GM21447 (cell line): ENCODE results near the gene GABBR2.

Experiments used
- ATAC-seq: cut with Tn5 transposase; IDR thresholded peaks from one replicate; pipeline ENCODE4 v1.9.1; 2021; ENCODE audit not compliant: unreplicated experiment

Gene GABBR2

GRCh38 chr9:98410185-98410697 lies 298.5 kb downstream of the GABBR2 start:
- ATAC-seq, result no peak

GRCh38 chr9:98409719-98410118 lies 299.0 kb downstream of the GABBR2 start:
- no peak for ATAC-seq

GRCh38 chr9:98406469-98406868 lies 302.3 kb downstream of the GABBR2 start:
- ATAC-seq, result no peak

- no peak for ATAC-seq
Measured at GRCh38 chr9:98404237-98404636, 304.5 kb downstream of the GABBR2 start.

- no peak for ATAC-seq
Measured at GRCh38 chr9:98403715-98404114, 305.0 kb downstream of the GABBR2 start.

GRCh38 chr9:98402019-98402840 lies 306.5 kb downstream of the GABBR2 start:
- no peak for ATAC-seq

GRCh38 chr9:98401140-98402018 lies 307.4 kb downstream of the GABBR2 start:
- ATAC-seq, result no peak

- ATAC-seq, result no peak
Measured at GRCh38 chr9:98399950-98400683, 308.6 kb downstream of the GABBR2 start.

- no peak for ATAC-seq
Measured at GRCh38 chr9:98396656-98397055, 312.1 kb downstream of the GABBR2 start.

- no peak for ATAC-seq
Measured at GRCh38 chr9:98396236-98396635, 312.5 kb downstream of the GABBR2 start.

GRCh38 chr9:98391867-98392266 lies 316.9 kb downstream of the GABBR2 start:
- no peak for ATAC-seq

GRCh38 chr9:98391406-98391805 lies 317.3 kb downstream of the GABBR2 start:
- no peak for ATAC-seq

- ATAC-seq, result no peak
Measured at GRCh38 chr9:98385751-98386150, 323.0 kb downstream of the GABBR2 start.

GRCh38 chr9:98383758-98384157 lies 325.0 kb downstream of the GABBR2 start:
- ATAC-seq, result no peak

GRCh38 chr9:98381311-98382103 lies 327.2 kb downstream of the GABBR2 start:
- no peak for ATAC-seq

GRCh38 chr9:98380065-98380681 lies 328.6 kb downstream of the GABBR2 start:
- peak; percentile 59 for ATAC-seq

- ATAC-seq, result no peak
Measured at GRCh38 chr9:98379572-98379971, 329.2 kb downstream of the GABBR2 start.

GRCh38 chr9:98378794-98379193 lies 329.9 kb downstream of the GABBR2 start:
- ATAC-seq, result no peak

GRCh38 chr9:98378206-98378780 lies 330.4 kb downstream of the GABBR2 start:
- ATAC-seq, result no peak
